Measurements from ENCODE around the gene F5.

The F5 gene

GRCh38 chr1:169475806-169476387 lies 110.4 kb downstream of the F5 start:
- no peak for DNase-seq

GRCh38 chr1:169474302-169474995 lies 111.8 kb downstream of the F5 start:
- no peak for DNase-seq

- no peak for DNase-seq
These were observed 112.9 kb downstream of the F5 start for GRCh38 chr1:169473347-169473746.

- DNase-seq = no peak
These were observed 113.5 kb downstream of the F5 start for GRCh38 chr1:169472738-169473137.

- no peak for DNase-seq
These were observed 117.3 kb downstream of the F5 start for GRCh38 chr1:169468982-169469381.

GRCh38 chr1:169466259-169467230 lies 119.7 kb downstream of the F5 start:
- no peak for DNase-seq

GRCh38 chr1:169465281-169465680 lies 121.0 kb downstream of the F5 start:
- DNase-seq = no peak
